Fibroblast of villous mesenchyme (primary cell): ENCODE measurements around the gene GPC1. TPM values are rescaled to one million over a fixed set of nuclear protein-coding genes. Genes with fewer than 3 reads are reported as not detected.

ENCODE experiments used
- DNase-seq: peaks from one replicate; pipeline ENCODE4 v3.0.0-alpha.2; 2010; ENCODE audit warnings: low read depth
- H3K4me3 ChIP-seq: 2 replicates; pipeline ENCODE4 v1.5.1; 2011; ENCODE audit warnings: low read depth, mild to moderate bottlenecking, low read length
- CTCF ChIP-seq: IDR thresholded peaks from 2 replicates; pipeline ENCODE4 v1.5.1; 2012; ENCODE audit warnings: low read depth, mild to moderate bottlenecking, low read length; ENCODE audit not compliant: insufficient read depth
- total RNA-seq: library from RNA; depleted of rRNA; stranded (reverse); fragments of >200 nt; gene quantifications from 2 replicates; pipeline ENCODE4 v1.2.3, GENCODE V29; 2012

GPC1 gene
- total RNA-seq, 1 donor: 88.9 TPM

GRCh38 chr2:240453461-240454105 is 18.1 kb downstream of the GPC1 start:
- no peak for DNase-seq
- H3K4me3 ChIP-seq: peak overlapping the region; percentile 32
- no peak for TF ChIP-seq CTCF

GRCh38 chr2:240454106-240454901 is 18.8 kb downstream of the GPC1 start:
- H3K4me3 ChIP-seq: peak overlapping the region; percentile 32
- no peak for TF ChIP-seq CTCF
- no peak for DNase-seq

DNA sequence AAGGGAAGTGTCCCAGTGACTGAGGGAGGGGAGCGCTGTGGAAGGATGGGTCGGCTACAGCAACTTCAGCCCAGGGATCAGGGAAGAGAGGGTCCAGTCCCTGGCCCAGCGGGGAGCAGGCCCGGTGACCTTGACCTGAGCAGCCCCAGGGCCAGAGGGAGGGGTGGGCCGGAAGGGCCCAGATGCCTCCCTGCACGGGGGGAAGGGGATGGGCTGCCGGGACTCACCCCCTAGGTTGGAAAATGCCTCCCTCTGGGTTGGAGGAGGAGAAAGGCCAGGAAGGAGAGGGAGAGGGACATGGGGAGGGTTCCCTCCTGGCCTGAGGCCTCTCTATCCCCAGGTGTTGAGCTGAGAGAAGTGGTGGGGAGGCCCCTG is 19.8 kb downstream of the GPC1 start:
- no peak for DNase-seq
- no peak overlapping the region for H3K4me3 ChIP-seq
- no peak for TF ChIP-seq CTCF

DNA sequence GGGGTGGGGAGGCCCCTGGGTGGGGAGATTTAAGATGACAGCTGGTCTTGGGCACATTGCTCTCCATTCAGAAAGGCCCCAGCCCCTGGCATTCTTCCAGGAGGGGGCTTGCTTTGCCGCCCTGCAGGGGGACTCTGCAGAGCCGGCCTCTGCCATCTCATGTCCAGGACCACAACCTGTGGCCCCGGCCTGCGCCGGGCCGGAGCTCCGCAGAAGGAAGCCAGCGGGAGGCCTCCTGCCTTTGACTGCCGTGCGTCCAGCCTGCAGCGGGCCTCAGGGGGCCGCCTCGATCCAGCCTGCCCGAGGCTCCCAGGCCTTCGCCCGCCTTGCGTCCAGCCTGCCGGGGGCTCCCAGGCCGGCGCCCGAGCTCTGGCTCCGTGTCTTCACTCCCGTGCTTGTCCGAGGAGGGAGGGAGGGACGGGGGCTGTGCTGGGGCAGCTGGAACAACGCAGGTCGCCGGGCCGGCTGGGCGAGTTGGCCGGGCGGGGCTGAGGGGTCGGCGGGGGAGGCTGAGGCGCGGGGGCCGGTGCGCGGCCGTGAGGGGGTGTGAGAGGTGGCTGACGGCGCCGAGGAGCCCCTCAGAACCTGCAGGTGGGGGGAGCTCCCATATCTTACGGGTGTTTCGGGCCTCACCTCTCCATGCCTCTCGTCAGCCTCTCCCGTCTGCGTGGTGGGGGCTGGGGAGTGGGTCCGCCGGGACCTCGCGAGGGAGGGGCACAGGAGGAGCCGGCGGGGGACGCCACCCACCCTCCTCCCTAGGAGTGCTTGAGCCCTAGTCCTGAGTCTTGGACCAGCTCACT is 20.4 kb downstream of the GPC1 start:
- no peak overlapping the region for H3K4me3 ChIP-seq
- no peak for TF ChIP-seq CTCF
- no peak for DNase-seq

GRCh38 chr2:240456447-240457222 is 21.2 kb downstream of the GPC1 start:
- H3K4me3 ChIP-seq: no peak overlapping the region
- TF ChIP-seq CTCF: no peak
- DNase-seq: no peak
